ENCODE results near the gene PPP3R2. TPM values are rescaled to one million over a fixed set of nuclear protein-coding genes. Genes with fewer than 3 reads are reported as not detected.

PPP3R2 gene
- total RNA-seq, 1 donor from 2014 or later = not detected

Other genes starting within 250 kb of the PPP3R2 start
- gene BAAT, start 210.0 kb downstream of the PPP3R2 start, total RNA-seq = not detected in 2 replicates
- 9.5 and 11.8 TPM in 2 replicates for gene MRPL50, start 196.4 kb downstream of the PPP3R2 start, total RNA-seq
- gene ZNF189, start 196.1 kb downstream of the PPP3R2 start, total RNA-seq = 10.0 and 11.6 TPM in 2 replicates
- gene ALDOB, start 159.2 kb downstream of the PPP3R2 start, total RNA-seq = not detected in 2 replicates
- 43.5 and 44.1 TPM in 2 replicates for gene RNF20, start 61.1 kb downstream of the PPP3R2 start, total RNA-seq
- not detected in 2 replicates for gene GRIN3A, start 143.7 kb upstream of the PPP3R2 start, total RNA-seq